Activated CD8-positive, alpha-beta memory T cell treated with anti-CD3 and anti-CD28 coated beads, Interleukin-2, amount 50 U/mL, for 1 hour (primary cell): ENCODE measurements around the gene UFD1.
"Not testable (repeated sequence)": the region's sequence is repeated elsewhere in the genome, so short reads cannot be mapped to it uniquely, and the experiment has no call there.

Source experiments
- DNase-seq: peaks from one replicate; pipeline ENCODE4 v3.0.0-alpha.2; 2020; ENCODE audit errors: extremely low read depth

UFD1 gene

GRCh38 chr22:19449422-19449767 is 29.6 kb downstream of the UFD1 start:
- no peak for DNase-seq

GRCh38 chr22:19448739-19449421 is 30.1 kb downstream of the UFD1 start:
- DNase-seq, result no peak

GRCh38 chr22:19448076-19448607 is 30.9 kb downstream of the UFD1 start:
- DNase-seq, result no peak

- DNase-seq, result peak; percentile 61
These were observed 31.5 kb downstream of the UFD1 start, which contains the start of gene C22orf39 for GRCh38 chr22:19447330-19448075. Gene C22orf39 (minus strand): TSS chr22:19447711. CDS start chr22:19447688, 23 bp downstream.

GRCh38 chr22:19446603-19447329 is 32.2 kb downstream of the UFD1 start:
- DNase-seq, result no peak

- DNase-seq, result not testable (repeated sequence)
These were observed 33.6 kb downstream of the UFD1 start for GRCh38 chr22:19445279-19445982.

- no peak for DNase-seq
These were observed 35.3 kb downstream of the UFD1 start for GRCh38 chr22:19443544-19444211.

GRCh38 chr22:19442166-19442565 is 36.8 kb downstream of the UFD1 start:
- no peak for DNase-seq

GRCh38 chr22:19440411-19441195 is 38.4 kb downstream of the UFD1 start:
- DNase-seq, result no peak

GRCh38 chr22:19438298-19438697 is 40.7 kb downstream of the UFD1 start:
- no peak for DNase-seq

GRCh38 chr22:19436444-19437161 is 42.4 kb downstream of the UFD1 start:
- DNase-seq, result not testable (repeated sequence)

- no peak for DNase-seq
These were observed 44.0 kb downstream of the UFD1 start for GRCh38 chr22:19434829-19435580.

GRCh38 chr22:19434401-19434800 is 44.6 kb downstream of the UFD1 start:
- DNase-seq, result no peak

GRCh38 chr22:19432133-19432851 is 46.7 kb downstream of the UFD1 start, which contains the start of gene MRPL40:
Gene MRPL40 (plus strand): TSS chr22:19432545. CDS start chr22:19432555, 10 bp downstream.
- DNase-seq, result peak; percentile 54

- DNase-seq, result peak; percentile 43
These were observed 47.3 kb downstream of the UFD1 start, which contains the start of gene HIRA for GRCh38 chr22:19431649-19432132. Gene HIRA (minus strand): TSS chr22:19431733. CDS start chr22:19431476, 257 bp downstream.

GRCh38 chr22:19430890-19431541 is 48.0 kb downstream of the UFD1 start:
- DNase-seq, result no peak
